ENCODE measurements around the gene PTH1R. TPM values are rescaled to one million over a fixed set of nuclear protein-coding genes. Genes with fewer than 3 reads are reported as not detected.

Gene PTH1R
- polyA plus RNA-seq, 3 donors from 2014 or later, result not detected

DNA sequence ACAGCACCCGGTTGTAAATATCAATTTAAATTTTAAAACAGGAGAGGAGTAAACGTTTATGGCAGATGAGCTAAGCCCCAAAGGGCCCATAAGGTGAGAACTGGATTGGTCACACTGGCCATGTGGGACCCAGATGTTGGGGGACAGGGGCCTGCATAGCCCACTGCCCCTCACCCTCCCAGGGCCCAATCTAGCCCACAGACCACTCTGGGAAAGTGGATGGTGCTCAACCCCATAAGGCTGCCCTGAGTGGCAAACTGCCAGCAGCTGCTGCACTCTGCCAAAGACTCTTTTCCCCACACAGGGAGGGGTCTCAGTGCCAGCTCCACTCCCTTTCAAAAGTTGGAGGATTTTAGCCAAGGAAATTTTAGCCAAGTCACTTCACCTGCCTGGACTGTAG lies 56.6 kb downstream of the PTH1R start:
- Mint-ChIP-seq H3K27ac (peak overlapping the region in 1 of 6 donors; percentile 70), H3K4me3 (no peak overlapping the region), H3K4me1 (peaks cover 77 to 88% of the 10 kb centered on the region in 2 donors), H3K36me3 (peaks cover 13 to 28% (median 25%) of the 10 kb centered on the region in 3 donors), H3K9me3 (peaks cover 0 to 4% (median under 1%) of the 10 kb centered on the region in 6 donors), H3K27me3 (ENCODE audit: low read depth in 3 of 3) (peaks cover 0 to 14% (median 0%) of the 10 kb centered on the region in 3 donors)
- DNase-seq, result no peak

DNA sequence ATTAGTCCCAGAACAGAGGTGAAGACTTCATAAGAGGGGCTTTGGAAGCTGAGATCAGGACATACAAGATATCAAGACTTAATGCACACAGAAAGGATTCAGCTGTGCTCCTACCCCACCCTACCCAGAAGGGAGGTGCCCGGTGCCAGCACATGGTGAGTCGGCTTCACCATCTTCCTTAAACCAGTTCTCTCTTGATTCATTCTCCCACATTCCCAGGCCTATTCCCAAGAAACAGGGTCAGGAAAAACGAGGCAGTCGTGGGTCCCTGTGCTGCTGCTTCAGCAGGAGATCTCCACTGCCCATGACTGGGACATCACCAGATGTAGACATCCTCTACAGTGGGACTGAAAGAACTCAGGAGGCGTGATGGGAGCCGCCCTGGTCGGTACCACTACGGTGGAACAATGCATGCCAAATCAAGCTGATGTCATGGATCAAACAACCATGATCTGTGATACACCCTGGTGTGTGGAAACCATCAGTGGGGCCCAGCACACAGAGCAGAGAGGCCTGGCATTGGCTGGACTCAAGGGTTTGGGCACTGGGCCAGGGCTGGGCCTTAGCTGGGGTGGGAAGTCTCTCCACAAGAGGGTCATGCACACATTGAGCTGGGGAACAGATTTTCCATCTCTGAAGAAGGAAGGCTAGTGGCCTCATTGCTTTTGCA lies 57.1 kb downstream of the PTH1R start:
- Mint-ChIP-seq H3K27me3 (ENCODE audit: low read depth in 3 of 3) (peaks cover 0 to 15% (median 2%) of the 10 kb centered on the region in 3 donors), H3K36me3 (peaks cover 13 to 26% (median 26%) of the 10 kb centered on the region in 3 donors), H3K27ac (peak overlapping the region in 2 of 6 donors; percentile 25 to 31), H3K4me3 (no peak overlapping the region), H3K4me1 (peaks cover 77 to 88% of the 10 kb centered on the region in 2 donors), H3K9me3 (no peaks in the 10 kb centered on the region)
- DNase-seq, result no peak

DNA sequence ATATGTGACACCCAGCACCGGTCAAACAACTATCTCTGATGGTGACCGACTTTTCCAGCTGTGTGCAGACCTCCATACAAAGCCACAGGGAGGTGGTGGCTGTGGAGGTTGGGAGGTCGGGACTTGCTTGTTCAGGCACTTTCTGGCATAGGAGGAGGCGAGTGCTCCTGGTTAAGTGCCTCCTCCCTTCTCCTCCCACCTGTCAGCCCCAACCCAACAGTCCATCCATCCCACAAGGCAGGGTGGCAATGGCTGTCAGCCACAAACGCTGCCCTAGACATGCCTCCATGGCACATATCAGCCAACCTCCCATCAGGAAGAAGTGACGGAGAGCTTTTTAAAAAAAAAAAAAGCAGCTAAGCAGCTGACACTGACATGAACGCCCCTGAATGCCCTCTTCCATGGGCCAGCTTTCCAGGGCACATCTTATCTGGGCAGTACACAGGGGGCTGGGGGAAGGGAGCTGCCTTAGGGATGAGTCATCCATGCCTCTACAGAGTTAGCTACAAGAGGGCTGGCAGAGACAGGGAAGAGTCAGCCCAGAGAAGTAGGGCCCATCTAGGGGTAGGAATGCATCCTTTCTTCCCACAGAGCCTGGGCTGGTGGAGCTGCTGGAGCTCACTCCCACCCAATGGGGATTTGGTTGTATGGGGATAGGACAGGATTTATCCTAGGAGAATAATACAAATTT lies 57.8 kb downstream of the PTH1R start:
- no peaks in the 10 kb centered on the region for H3K9me3 Mint-ChIP-seq
- H3K27me3 Mint-ChIP-seq (ENCODE audit: low read depth in 3 of 3), result peaks cover 0 to 14% (median 2%) of the 10 kb centered on the region in 3 donors
- H3K27ac Mint-ChIP-seq, result peak overlapping the region in 4 of 6 donors; percentile 25 to 74 (median 53)
- H3K36me3 Mint-ChIP-seq, result peaks cover 17 to 32% (median 24%) of the 10 kb centered on the region in 3 donors
- no peak for DNase-seq
- H3K4me1 Mint-ChIP-seq, result peaks cover 79 to 88% of the 10 kb centered on the region in 2 donors
- no peak overlapping the region for H3K4me3 Mint-ChIP-seq

DNA sequence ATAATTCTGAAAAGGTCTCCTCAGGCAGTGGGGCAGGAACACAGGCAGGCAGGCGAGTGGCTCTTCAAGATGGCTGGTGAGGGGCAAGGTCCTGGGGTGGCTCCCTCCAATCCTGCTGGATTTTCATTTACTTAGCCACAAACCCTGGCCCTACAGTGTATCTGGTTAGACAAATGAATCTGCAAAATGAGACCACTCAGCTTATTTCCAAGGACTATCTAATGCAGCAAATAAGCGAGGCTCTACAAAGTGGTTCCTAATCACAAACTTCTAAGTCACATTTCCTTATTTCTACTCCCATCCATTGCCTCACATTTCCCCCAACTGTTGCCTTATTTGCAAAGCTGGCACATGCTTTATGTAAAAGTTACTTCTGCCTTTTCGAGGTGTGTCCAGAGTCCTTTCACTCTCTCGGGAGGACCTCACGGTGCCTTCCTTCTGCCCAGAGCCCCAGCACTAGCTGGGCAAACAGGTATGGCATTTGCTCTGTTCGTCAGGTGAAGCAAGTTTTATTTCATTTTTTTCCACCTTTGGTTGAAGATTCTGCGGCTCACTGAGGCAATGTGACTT lies 58.6 kb downstream of the PTH1R start:
- peak overlapping the region; percentile 50 to 79 (median 66) for H3K27ac Mint-ChIP-seq
- no peaks in the 10 kb centered on the region for H3K9me3 Mint-ChIP-seq
- DNase-seq, result no peak
- peaks cover 21 to 36% (median 29%) of the 10 kb centered on the region in 3 donors for H3K36me3 Mint-ChIP-seq
- peaks cover 76 to 87% of the 10 kb centered on the region in 2 donors for H3K4me1 Mint-ChIP-seq
- no peak overlapping the region for H3K4me3 Mint-ChIP-seq
- peaks cover 0 to 13% (median 2%) of the 10 kb centered on the region in 3 donors for H3K27me3 Mint-ChIP-seq (ENCODE audit: low read depth in 3 of 3)

DNA sequence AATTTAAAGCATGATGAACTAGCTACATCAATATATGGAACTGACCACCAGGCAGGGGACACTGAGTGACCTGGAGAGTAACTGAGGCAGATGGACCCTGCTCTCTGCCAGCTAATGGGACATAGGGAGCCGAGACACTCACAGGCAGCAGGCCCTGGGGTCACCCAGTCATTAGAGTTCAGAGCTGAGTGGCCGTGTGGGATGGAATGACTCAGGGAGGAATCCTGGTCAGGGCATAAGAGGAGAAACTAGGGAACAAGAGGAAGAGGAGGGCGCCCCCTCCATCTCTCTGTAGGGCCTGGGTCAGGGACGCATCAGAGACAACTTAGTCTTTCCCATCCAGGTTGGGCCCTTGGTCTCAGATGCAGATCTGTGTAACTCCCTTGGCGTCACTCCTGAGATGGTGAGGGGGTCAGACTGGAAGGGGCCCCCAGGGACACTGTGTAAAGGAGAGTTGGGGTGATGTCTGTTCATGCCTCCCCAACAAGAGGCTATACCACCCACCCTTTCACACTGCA lies 59.3 kb downstream of the PTH1R start:
- H3K9me3 Mint-ChIP-seq, result no peaks in the 10 kb centered on the region
- peak overlapping the region; percentile 40 to 74 (median 58) for H3K27ac Mint-ChIP-seq
- peaks cover 21 to 36% (median 29%) of the 10 kb centered on the region in 3 donors for H3K36me3 Mint-ChIP-seq
- no peak for DNase-seq
- H3K27me3 Mint-ChIP-seq (ENCODE audit: low read depth in 3 of 3), result peaks cover 0 to 7% (median 2%) of the 10 kb centered on the region in 3 donors
- peaks cover 73 to 84% of the 10 kb centered on the region in 2 donors for H3K4me1 Mint-ChIP-seq
- no peak overlapping the region for H3K4me3 Mint-ChIP-seq

DNA sequence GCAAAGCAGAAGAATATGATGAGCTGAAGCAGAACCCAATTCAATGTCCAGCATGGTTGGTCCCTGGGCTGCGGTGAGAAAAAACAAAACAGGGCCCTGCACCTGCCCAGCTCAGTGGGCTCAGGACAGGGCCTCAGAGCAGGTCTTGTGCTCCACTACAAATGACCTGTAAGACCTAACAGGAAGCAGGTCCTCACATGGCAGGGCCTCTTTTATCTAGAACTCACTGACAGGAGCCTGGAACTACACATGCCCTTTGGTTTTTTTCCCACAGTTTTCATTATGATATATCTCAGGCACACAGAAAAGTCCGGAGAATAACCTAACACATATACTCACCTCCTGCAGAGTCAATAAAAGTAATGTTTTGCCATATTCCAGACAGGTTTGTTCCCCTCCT lies 60.6 kb downstream of the PTH1R start:
- DNase-seq, result no peak
- H3K36me3 Mint-ChIP-seq, result peaks cover 21 to 40% (median 29%) of the 10 kb centered on the region in 3 donors
- H3K27ac Mint-ChIP-seq, result peak overlapping the region; percentile 87 to 98 (median 94)
- H3K4me1 Mint-ChIP-seq, result peaks cover 73 to 84% of the 10 kb centered on the region in 2 donors
- peaks cover 0 to 7% (median 2%) of the 10 kb centered on the region in 3 donors for H3K27me3 Mint-ChIP-seq (ENCODE audit: low read depth in 3 of 3)
- H3K9me3 Mint-ChIP-seq, result no peaks in the 10 kb centered on the region
- peak overlapping the region; percentile 60 to 72 (median 68) for H3K4me3 Mint-ChIP-seq

DNA sequence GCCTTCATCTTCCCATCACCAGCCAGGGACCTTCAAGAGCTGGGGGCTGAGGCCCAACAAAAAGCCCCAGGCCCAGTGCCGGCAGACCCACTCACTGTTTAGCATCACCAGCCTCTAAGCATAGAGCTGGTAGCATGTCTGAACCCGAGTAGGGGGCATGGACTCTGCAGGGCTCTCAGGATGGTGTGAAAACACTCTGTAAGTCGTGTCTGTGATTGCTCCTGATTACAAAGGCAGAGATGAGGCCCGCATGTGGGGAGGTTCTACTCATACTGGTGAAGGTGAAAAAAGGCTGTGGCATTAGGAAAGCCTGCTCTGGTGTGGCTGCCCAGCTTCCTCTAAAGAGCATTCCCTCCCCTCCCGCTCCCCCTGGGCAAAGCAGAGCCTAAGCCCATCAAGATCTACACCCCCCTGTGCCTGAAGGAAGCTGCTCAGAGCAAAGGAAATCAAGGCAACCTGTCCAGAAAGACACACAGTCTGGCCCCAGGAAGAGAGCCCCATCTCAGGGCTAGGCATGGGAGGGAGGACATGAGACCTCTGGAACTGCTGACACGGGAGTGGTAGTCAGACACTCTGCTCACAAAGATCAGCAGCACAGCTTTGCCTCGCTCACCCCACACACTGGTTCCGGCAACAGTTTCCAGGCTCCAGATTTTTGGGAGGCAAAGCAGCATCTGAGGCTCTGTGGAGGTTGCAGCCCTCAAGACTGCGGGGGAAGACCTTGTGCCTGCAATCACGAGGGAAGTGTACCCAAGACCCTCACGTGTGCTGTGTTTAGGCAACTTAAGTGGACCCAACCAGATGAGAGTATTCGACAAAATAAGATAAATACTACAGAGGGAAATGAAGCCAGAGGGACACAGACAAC lies 62.3 kb downstream of the PTH1R start:
- H3K9me3 Mint-ChIP-seq, result no peaks in the 10 kb centered on the region
- H3K27me3 Mint-ChIP-seq (ENCODE audit: low read depth in 3 of 3), result peaks cover 0 to 11% (median 3%) of the 10 kb centered on the region in 3 donors
- DNase-seq, result no peak
- peaks cover 81 to 85% of the 10 kb centered on the region in 2 donors for H3K4me1 Mint-ChIP-seq
- peak overlapping the region; percentile 44 to 81 (median 71) for H3K4me3 Mint-ChIP-seq
- peaks cover 21 to 40% (median 32%) of the 10 kb centered on the region in 3 donors for H3K36me3 Mint-ChIP-seq
- H3K27ac Mint-ChIP-seq, result peak overlapping the region; percentile 89 to 98 (median 94)

DNA sequence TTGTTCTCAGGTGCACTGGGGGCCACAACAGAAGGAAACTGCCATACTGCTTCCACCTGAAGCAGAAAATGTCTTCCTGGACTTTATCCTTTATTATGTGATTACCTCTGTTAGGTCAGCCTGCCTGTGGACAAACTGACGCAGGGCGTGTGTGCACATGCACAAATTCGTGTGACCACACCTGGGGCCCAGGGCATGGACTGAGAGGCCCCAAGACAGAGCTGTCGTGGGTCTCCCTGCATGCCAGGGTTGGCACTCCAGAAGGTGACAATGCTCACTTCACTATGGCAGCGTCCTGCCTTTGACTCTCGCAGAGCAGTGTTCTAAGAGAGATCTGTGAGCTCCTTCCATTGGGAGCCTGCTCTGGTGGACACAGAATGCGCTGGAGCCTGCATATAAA lies 64.6 kb downstream of the PTH1R start:
- Mint-ChIP-seq H3K36me3 (peaks cover 12 to 31% (median 22%) of the 10 kb centered on the region in 3 donors), H3K9me3 (no peaks in the 10 kb centered on the region), H3K27me3 (ENCODE audit: low read depth in 3 of 3) (peaks cover 2 to 11% (median 6%) of the 10 kb centered on the region in 3 donors), H3K4me1 (peaks cover 92 to 93% of the 10 kb centered on the region in 2 donors), H3K27ac (peak overlapping the region in 4 of 6 donors; percentile 75 to 100 (median 90)), H3K4me3 (no peak overlapping the region)
- no peak for DNase-seq

DNA sequence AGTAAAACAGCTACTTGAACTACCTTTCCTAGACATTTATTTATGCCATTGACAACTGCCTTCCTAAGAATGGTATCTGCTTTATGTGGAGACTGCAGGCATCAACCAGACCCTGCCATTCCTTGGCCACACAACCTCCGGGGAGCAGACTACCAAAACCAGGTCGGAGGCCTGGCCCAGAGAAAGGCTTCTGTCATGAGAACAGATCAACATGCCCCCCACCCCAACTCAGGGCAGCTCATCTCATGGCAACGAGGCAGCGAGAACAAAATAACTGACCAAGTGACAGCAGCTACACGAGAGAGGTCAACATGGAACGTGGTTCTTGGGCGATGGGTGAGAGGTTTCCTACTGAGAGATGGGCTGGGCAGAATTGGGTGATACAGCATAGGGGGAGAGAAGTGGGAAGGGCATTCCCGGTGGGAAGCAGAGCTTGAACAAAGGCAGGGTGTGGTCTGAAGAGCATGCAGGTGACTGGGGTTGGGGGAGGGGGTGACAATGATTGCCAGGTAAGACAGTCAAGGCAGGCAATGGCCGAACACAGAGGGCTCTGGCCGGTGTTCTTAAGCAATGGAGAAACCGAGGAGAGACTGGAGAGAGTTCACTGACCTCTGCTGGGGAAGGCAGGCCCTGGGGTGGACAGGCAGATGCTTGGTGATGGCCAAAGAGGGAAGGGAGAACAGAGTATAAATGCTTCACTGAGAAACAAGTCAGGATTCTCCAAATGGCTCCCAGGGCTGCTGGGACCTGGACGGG lies 65.1 kb downstream of the PTH1R start:
- Mint-ChIP-seq H3K4me1 (peaks cover 94 to 96% of the 10 kb centered on the region in 2 donors), H3K9me3 (no peaks in the 10 kb centered on the region), H3K4me3 (peak overlapping the region in 3 of 5 donors; percentile 15 to 46 (median 21)), H3K27ac (peak overlapping the region; percentile 44 to 100 (median 76)), H3K36me3 (peaks cover 12 to 29% (median 20%) of the 10 kb centered on the region in 3 donors), H3K27me3 (ENCODE audit: low read depth in 3 of 3) (peaks cover 3 to 16% (median 9%) of the 10 kb centered on the region in 3 donors)
- no peak for DNase-seq

DNA sequence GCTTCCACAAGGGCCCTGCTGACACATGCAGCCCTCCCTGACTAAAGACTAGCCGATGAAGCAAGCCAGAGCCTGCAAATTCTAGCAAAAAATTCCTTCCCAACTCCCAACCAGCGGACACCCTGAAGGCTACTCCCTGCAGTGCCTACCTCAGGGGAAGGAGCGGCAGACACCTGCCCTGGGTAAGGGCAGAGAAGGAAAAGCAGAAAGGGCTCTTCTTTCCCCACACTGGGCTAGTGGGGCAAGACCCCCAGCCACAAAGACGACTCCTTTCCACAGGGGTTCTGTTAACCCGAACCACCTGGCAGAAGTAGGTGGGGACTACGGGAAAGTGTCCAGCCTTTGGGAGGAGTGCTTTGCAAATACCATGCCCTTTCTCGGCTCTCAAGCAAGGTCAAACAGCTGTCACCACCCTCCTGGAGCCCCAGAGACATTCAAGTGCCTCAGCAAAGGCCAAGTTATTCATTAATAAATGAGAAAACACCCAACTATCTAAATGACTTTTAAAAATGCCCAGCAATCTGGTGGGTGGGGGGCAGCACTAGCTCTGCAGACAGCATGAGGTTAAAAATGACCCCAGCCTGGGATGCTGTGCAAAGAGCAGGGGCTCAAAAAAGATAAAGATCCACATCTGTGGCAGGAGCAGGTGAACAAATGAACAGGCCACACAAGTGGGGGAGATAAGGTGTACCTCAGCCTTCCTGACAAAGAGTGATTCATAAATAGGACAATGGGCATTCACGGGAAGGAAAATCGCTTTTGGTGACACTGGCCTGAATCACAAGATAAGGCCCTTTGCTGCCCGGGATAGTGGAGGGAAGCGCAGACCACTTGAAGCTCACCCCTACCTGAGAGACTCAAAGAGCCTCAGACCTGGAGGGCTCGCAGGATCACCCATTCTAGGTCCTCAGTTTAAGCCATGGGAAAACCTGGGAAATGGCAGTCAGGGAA lies 66.0 kb downstream of the PTH1R start:
- Mint-ChIP-seq H3K36me3 (peaks cover 12 to 22% (median 13%) of the 10 kb centered on the region in 3 donors), H3K27ac (peak overlapping the region; percentile 99 to 100 (median 99)), H3K4me1 (peaks cover 94 to 96% of the 10 kb centered on the region in 2 donors), H3K27me3 (ENCODE audit: low read depth in 3 of 3) (peaks cover 6 to 22% (median 14%) of the 10 kb centered on the region in 3 donors), H3K4me3 (peak overlapping the region in 1 of 5 donors; percentile 29), H3K9me3 (no peaks in the 10 kb centered on the region)
- DNase-seq, result no peak

DNA sequence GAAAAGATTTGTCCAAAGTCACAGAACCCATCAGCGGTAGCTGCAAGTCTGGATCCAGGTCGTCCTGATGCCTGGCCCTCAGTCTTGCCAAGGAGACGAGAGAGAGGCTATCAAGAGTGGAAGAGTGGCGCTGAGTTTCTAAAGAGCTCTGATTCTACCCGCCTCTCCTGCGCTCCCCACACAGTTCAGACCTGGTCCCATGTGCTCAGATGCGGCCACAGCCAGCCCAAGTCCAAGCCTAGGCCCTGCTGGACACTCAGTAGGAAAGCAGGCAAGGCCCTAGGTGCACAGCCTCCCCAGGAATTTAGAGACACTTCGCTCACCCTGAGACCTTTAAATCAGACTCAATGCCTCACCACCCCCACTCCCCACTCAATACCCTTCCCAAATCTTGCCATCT lies 66.7 kb downstream of the PTH1R start:
- H3K4me3 Mint-ChIP-seq, result peak overlapping the region; percentile 21 to 91 (median 79)

More for the DNA sequence above, 66.7 kb downstream of the PTH1R start:
- H3K36me3 Mint-ChIP-seq, result peaks cover 8 to 17% (median 9%) of the 10 kb centered on the region in 3 donors
- H3K27ac Mint-ChIP-seq, result peak overlapping the region; percentile 99 to 100 (median 99)
- H3K27me3 Mint-ChIP-seq (ENCODE audit: low read depth in 3 of 3), result peaks cover 13 to 27% (median 14%) of the 10 kb centered on the region in 3 donors
- no peaks in the 10 kb centered on the region for H3K9me3 Mint-ChIP-seq
- no peak for DNase-seq
- H3K4me1 Mint-ChIP-seq, result peaks cover 94 to 96% of the 10 kb centered on the region in 2 donors
